Stimulated activated CD4-positive, alpha-beta T cell treated with anti-CD3 and anti-CD28 coated beads, Interleukin-12 subunit alpha, Interleukin-12 subunit beta, amount 100 ng/mL, for 24 hours (primary cell): ENCODE results near the gene DEFB132.

ENCODE experiments used
- DNase-seq, 2 experiments: peaks; one replicate each; pipeline ENCODE4 v3.0.0-alpha.2; 2020; ENCODE audit warnings: low read depth in 2 of 2

Gene DEFB132

DNA sequence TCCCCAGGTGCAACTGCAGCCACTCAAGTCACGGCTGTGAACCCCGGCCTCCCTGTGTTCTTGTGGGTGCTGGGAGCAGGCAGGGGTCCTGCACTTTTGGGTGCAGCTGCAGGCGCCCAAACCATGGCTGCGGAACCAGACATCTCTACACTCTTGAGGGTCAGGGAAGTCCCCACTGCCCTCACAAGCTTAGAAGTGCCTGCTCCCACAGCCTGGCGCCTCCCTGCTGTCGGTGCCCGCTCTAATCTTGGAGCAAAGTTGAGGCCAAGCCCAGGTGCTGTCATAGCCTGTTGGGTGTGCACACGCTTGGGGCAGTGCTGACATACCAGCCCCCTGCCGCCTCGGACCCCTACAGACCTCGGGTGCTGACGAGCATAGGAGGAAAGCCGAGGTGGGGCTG lies 6.2 kb downstream of the DEFB132 start:
- no peak for DNase-seq

DNA sequence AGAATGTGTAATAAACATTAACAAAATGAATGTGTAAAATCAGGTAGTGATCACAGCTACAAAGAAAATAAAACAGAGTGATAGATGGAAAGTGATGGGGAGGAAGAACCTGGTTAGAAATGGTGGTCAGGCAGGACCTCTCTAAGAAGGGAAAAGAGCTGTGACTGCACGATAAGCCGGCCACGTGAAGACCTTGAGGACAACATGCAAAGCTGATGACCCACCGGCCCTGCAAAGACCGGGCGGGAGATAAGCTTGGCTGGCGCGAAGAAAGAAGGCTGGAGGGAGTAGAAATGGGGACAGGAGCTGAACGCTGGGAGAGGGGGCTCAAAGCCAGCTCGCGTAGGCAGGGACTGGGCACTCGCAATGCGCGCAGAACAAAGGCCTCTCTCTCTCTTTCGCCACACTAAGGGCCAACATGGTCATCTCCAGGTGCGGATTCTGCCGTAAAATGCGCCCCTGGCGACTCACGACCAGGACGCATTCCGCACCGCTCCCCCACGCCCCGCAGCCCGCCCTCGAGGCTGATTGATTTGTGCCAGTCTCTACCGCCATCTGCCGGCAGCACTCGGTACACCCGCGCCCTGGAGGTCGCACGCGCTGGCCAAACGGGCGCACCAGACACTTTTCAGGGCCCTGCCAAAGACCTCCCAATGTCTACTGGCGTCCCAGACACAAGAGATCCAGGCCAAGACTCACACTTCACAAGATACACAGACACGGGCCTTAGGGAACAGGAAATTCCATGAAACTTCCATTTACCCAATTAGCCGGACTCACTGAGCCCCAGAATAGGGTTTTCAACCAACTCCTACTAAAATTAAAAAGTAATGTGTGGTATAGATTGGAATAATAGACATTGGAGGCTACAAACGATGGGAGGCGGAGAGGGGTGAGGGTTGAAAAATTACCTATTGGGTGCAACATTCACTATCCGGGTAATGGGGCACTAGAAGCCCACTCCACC lies 9.4 kb downstream of the DEFB132 start:
- DNase-seq, result peak; percentile 81 to 92

GRCh38 chr20:270517-270916 lies 13.0 kb downstream of the DEFB132 start:
- no peak for DNase-seq

DNA sequence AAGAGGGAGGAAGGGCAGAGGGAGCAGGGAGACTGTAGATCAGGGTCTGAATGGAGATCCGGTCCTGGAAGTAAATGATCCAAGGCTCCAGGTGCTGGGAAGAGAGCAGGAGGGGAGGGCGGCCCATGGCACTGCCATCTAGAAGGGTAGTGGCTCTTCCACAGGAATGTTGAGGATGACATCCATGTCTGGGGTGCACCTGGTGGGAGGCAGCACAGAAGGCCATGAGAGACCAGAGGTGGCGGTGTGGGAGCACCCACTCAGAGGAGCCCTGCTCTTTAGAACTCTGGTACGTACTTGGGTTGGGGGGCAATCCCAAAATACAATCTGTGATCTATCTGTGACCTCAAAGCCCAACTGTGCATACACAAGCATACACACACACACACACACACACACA lies 13.5 kb downstream of the DEFB132 start:
- DNase-seq, result no peak

DNA sequence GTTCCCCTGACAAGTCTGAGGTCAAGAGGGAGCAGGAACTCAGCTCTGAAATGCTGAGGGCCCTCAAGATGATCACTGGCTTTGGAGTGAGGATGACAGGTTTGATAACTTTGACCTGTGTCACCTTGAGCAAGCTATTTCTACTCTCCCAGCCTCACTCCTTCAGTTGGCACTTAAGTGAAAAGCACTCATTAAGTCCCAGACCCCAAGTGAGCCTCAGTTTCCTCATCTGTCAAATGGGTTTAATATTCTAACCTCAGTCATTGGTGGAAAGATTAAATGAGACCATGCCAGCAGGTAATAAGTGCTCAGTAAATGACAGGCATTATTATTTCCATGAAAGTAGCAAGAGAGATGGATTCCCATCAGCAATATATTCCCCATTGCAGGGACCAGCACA lies 14.0 kb downstream of the DEFB132 start:
- no peak for DNase-seq

DNA sequence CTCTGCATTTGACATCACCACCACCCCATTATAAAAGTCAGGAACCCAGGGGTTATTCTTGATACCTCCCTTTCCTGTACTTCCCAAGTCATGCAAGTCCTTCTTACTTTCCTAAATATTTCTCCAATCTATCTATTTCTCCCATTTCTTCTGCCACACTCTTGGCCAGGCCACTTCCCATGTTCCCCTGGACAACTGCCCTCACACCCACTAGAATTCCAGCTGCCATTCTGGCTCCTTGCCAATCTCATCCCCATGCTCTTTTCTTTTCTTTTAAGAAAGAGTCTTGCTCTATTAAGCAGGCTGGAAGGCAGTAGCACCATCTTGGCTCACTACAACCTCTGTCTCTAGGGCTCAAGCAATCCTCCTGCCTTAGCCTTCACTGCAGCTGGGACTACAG lies 15.2 kb downstream of the DEFB132 start:
- no peak for DNase-seq

- DNase-seq, result no peak
Measured at GRCh38 chr20:273884-274283, 16.4 kb downstream of the DEFB132 start.

DNA sequence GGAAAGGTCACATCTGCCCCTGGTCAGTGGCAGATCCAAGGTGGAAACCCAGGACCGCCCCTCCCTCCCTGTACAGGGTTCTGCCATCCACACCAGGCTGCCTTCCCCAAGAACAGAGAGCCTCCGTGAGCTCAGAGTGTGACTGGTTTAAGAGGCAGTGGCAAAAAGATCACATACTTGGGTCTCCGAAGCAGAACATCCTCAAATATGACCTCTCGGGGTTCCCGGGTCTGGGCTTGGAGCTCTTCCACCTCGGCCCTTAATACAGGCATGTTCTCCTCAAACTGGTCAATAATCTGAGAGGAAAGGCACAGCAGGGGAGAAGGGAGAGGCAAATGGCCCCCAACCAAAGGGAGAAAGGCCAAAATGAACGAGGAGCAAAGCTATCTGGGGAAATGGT lies 18.3 kb downstream of the DEFB132 start:
- no peak for DNase-seq

- no peak for DNase-seq
Measured at GRCh38 chr20:276620-277495, 19.3 kb downstream of the DEFB132 start.

- DNase-seq, result no peak
Measured at GRCh38 chr20:277496-277781, 19.9 kb downstream of the DEFB132 start.

DNA sequence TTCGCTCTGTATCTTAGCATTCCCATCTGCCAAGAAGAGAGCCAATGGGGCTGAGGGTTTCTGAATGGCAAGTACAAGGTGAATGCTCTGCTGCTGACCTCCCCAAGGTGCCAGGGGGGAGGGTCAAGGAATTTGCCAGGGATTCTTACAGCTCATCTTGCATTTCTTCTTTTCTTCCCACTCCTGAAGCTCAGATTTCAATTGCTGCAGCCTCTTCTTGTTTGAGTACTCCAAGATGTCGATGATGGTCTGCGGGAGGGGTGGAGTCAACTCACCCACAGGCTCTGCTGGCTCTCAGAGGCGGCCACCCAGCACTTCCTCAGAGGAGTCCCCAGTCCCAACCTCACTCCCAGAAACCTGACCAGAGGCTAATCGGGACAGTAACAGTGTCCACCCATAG lies 20.7 kb downstream of the DEFB132 start:
- no peak for DNase-seq

- DNase-seq, result no peak
Measured at GRCh38 chr20:278607-279571, 21.4 kb downstream of the DEFB132 start.

- DNase-seq, result no peak
Measured at GRCh38 chr20:284172-284571, 26.6 kb downstream of the DEFB132 start.

GRCh38 chr20:286508-286907 lies 29.0 kb downstream of the DEFB132 start:
- no peak for DNase-seq

DNA sequence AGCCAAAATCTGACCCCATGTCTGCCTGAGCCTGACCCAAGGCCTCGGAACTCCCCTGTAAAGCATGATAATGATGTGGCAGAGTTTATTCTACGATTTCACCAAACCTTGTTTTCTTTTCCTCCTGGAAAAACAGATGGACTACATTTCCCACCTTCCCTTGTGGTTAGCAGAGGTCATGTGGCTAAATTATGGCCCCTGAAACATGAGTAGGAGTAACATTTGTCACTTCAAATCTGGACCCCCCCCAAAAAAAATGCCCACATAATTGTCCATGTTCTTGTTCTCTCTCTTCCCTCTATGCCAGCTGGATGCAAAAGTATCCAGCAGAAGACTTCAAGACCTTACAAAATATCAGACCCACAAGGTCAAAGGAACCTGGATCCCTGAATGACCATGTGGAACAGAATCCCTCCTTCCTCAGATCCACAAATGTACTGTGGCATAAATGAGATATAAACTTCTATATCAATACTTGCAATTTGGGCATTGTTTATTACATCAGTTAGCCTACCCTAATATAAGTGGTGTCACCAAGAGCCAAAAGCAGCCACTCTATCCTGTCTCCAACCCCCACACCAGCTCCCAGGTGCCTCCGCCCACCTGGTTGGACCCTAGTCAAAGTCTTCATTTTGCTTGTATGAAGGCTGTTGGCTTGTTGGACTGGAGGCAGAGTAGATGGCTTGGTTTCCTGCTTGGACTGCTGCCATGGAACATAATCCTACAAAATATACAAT lies 31.6 kb downstream of the DEFB132 start:
- no peak for DNase-seq

GRCh38 chr20:289693-290083 lies 32.2 kb downstream of the DEFB132 start:
- no peak for DNase-seq

- peak; percentile 73 to 92 for DNase-seq
Measured at GRCh38 chr20:290084-290831, 32.7 kb downstream of the DEFB132 start, which contains the start of gene C20orf96. Gene C20orf96, minus strand, starts transcription at chr20:290750. Its CDS starts 140 bp downstream, at chr20:290610.

DNA sequence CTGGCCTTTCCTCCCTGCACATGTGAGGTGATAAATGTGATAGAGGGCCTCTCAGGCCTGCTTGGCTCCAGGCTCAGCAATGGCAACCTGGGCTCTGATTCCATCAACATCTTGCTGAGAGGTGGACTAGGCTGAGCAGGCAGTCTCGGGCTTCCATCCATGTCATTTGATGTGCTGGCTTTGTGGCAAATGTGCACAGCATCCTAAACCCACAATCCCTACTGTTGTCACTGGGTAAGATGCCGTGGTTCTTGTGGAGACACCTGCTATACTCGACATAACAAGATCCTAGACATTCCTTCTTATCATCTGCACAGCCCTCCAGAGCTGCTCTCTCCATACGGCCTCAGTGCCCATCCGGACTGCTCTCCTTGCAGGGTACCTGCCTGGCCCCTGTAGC lies 37.1 kb downstream of the DEFB132 start:
- DNase-seq, result no peak

GRCh38 chr20:295804-296203 lies 38.3 kb downstream of the DEFB132 start:
- no peak for DNase-seq
